HUDEP-2 (cell line): ENCODE measurements around the gene SMAP2.

Experiments
- DNase-seq, 76 experiments: peaks; one replicate each; lab custom pipeline; 2025; ENCODE audit not compliant: unreplicated experiment in 76 of 76; lab: John Stamatoyannopoulos, UW

The SMAP2 gene

GRCh38 chr1:40462956-40463590, 89.5 kb downstream of the SMAP2 start:
- DNase-seq, result no peak

GRCh38 chr1:40469327-40469726, 95.8 kb downstream of the SMAP2 start:
- DNase-seq, result no peak
